ENCODE measurements around the gene AUTS2.

The AUTS2 gene

GRCh38 chr7:69598081-69598486 lies at the start of gene AUTS2:
TSS of gene AUTS2 (plus strand) at chr7:69598475. CDS start at chr7:69599654, 1,179 bp downstream.
- DNase-seq, result peak; percentile 94
- 0 out of 2 replicates have a peak, but pooled peaks cover 4% of the 10 kb centered on the region for H3K36me3 ChIP-seq
- no peaks in the 10 kb centered on the region for H3K27me3 ChIP-seq (ENCODE audit: insufficient read depth, low read depth, severe bottlenecking)
- no peaks in the 10 kb centered on the region for H3K9me3 ChIP-seq (ENCODE audit: severe bottlenecking)
- peak within 1 kb of the TSS; percentile 89 for H3K27ac ChIP-seq
- TF ChIP-seq CTCF (IDR thresholded peaks at IDR 0.05; ENCODE audit: low read depth, low read length), result no peak
- H3K4me3 ChIP-seq (ENCODE audit: low read depth, low read length), result peak within 1 kb of the TSS; percentile 91

- no peak for DNase-seq
- no peaks in the 10 kb centered on the region for H3K36me3 ChIP-seq
- no peak overlapping the region for H3K4me3 ChIP-seq (ENCODE audit: low read depth, low read length)
- TF ChIP-seq CTCF (IDR thresholded peaks at IDR 0.05; ENCODE audit: low read depth, low read length), result no peak
- H3K27me3 ChIP-seq (ENCODE audit: insufficient read depth, low read depth, severe bottlenecking), result no peaks in the 10 kb centered on the region
- H3K9me3 ChIP-seq (ENCODE audit: severe bottlenecking), result no peaks in the 10 kb centered on the region
- no peak overlapping the region for H3K27ac ChIP-seq
Measured at GRCh38 chr7:69550991-69551390, 47.3 kb upstream of the AUTS2 start.

- DNase-seq, result no peak
- Histone ChIP-seq H3K36me3 (no peaks in the 10 kb centered on the region), H3K27me3 (ENCODE audit: insufficient read depth, low read depth, severe bottlenecking) (no peaks in the 10 kb centered on the region), H3K27ac (no peak overlapping the region), H3K9me3 (ENCODE audit: severe bottlenecking) (no peaks in the 10 kb centered on the region), H3K4me3 (ENCODE audit: low read depth, low read length) (no peak overlapping the region)
- TF ChIP-seq CTCF (IDR thresholded peaks at IDR 0.05; ENCODE audit: low read depth, low read length), result no peak
Measured at GRCh38 chr7:69553190-69553589, 45.1 kb upstream of the AUTS2 start.

- Histone ChIP-seq H3K9me3 (ENCODE audit: severe bottlenecking) (no peaks in the 10 kb centered on the region), H3K27ac (no peak overlapping the region), H3K36me3 (no peaks in the 10 kb centered on the region), H3K27me3 (ENCODE audit: insufficient read depth, low read depth, severe bottlenecking) (no peaks in the 10 kb centered on the region), H3K4me3 (ENCODE audit: low read depth, low read length) (no peak overlapping the region)
- no peak for DNase-seq
- TF ChIP-seq CTCF (IDR thresholded peaks at IDR 0.05; ENCODE audit: low read depth, low read length), result no peak
Measured at GRCh38 chr7:69561266-69561960, 36.9 kb upstream of the AUTS2 start.

GRCh38 chr7:69564454-69565417 lies 33.5 kb upstream of the AUTS2 start:
- Histone ChIP-seq H3K27me3 (ENCODE audit: insufficient read depth, low read depth, severe bottlenecking) (no peaks in the 10 kb centered on the region), H3K27ac (no peak overlapping the region), H3K4me3 (ENCODE audit: low read depth, low read length) (no peak overlapping the region), H3K36me3 (no peaks in the 10 kb centered on the region), H3K9me3 (ENCODE audit: severe bottlenecking) (no peaks in the 10 kb centered on the region)
- TF ChIP-seq CTCF (IDR thresholded peaks at IDR 0.05; ENCODE audit: low read depth, low read length), result no peak
- no peak for DNase-seq
